Keratinocyte (primary cell): Measurements from ENCODE around the gene EIF2B1. TPM values are rescaled to one million over a fixed set of nuclear protein-coding genes. Genes with fewer than 3 reads are reported as not detected.

Experiments
- DNase-seq: peaks from one replicate; pipeline ENCODE4 v3.0.0-alpha.2; 2011; ENCODE audit warnings: low read depth, missing footprints, low spot score
- FAIRE-seq: peaks from 2 replicates; lab custom pipeline; 2011; peaks lifted over from hg19 to GRCh38; lab: Jason Lieb, UNC
- H2AFZ ChIP-seq: 2 replicates; pipeline ENCODE4 v1.6.0; 2012; ENCODE audit warnings: low read length, control low read depth, inconsistent platforms; ENCODE audit not compliant: control insufficient read depth
- H3K27ac ChIP-seq: 2 replicates; pipeline ENCODE4 v1.5.1; 2011; ENCODE audit warnings: low read length; ENCODE audit not compliant: control insufficient read depth, insufficient read depth
- H3K27me3 ChIP-seq: 3 replicates; pipeline ENCODE4 v1.6.0; 2011; ENCODE audit warnings: low read length; ENCODE audit not compliant: control insufficient read depth, insufficient read depth; ENCODE audit errors: extremely low read depth
- H3K36me3 ChIP-seq, 2 experiments: 2 replicates in 1 of 2; 3 replicates in 1 of 2; pipeline ENCODE4 v1.5.1; 2011; ENCODE audit warnings: low read length in 2 of 2, mild to moderate bottlenecking in 1 of 2; ENCODE audit not compliant: control insufficient read depth in 2 of 2, insufficient read depth in 2 of 2; ENCODE audit errors: extremely low read depth in 1 of 2
- H3K4me1 ChIP-seq: 3 replicates; pipeline ENCODE4 v1.5.1; 2011; ENCODE audit warnings: low read length; ENCODE audit not compliant: control insufficient read depth, insufficient read depth; ENCODE audit errors: extremely low read depth
- H3K4me2 ChIP-seq: 3 replicates; pipeline ENCODE4 v1.6.0; 2011; ENCODE audit warnings: low read depth, low read length; ENCODE audit not compliant: control insufficient read depth, insufficient read depth; ENCODE audit errors: extremely low read depth
- H3K4me3 ChIP-seq, 3 experiments: fragments of 200-600 bp in 1 of 3; sonication (generic) in 1 of 3; 2 replicates in 2 of 3; 3 replicates in 1 of 3; pipeline ENCODE4 v1.5.1; 2011 to 2016; ENCODE audit warnings: low read length in 3 of 3, mild to moderate bottlenecking in 3 of 3, control low read depth in 2 of 3, inconsistent platforms in 1 of 3, low read depth in 1 of 3, mixed read lengths in 1 of 3, mixed run types in 1 of 3, moderate library complexity in 1 of 3; ENCODE audit not compliant: control insufficient read depth in 2 of 3, insufficient read depth in 2 of 3; ENCODE audit errors: extremely low read depth in 1 of 3
- H3K79me2 ChIP-seq: 2 replicates; pipeline ENCODE4 v1.6.0; 2012; ENCODE audit warnings: low read length; ENCODE audit not compliant: control insufficient read depth, insufficient read depth
- H3K9ac ChIP-seq: 3 replicates; pipeline ENCODE4 v1.6.0; 2011; ENCODE audit warnings: low read length; ENCODE audit not compliant: control insufficient read depth, insufficient read depth; ENCODE audit errors: extremely low read depth
- H3K9me1 ChIP-seq: 3 replicates; pipeline ENCODE4 v1.6.0; 2011; ENCODE audit warnings: low read length; ENCODE audit not compliant: control insufficient read depth, insufficient read depth; ENCODE audit errors: extremely low read depth
- H3K9me3 ChIP-seq: 2 replicates; pipeline ENCODE4 v1.5.1; 2012; ENCODE audit warnings: low read depth, low read length; ENCODE audit not compliant: control insufficient read depth
- H4K20me1 ChIP-seq: 3 replicates; pipeline ENCODE4 v1.6.0; 2011; ENCODE audit warnings: low read length; ENCODE audit not compliant: control insufficient read depth, insufficient read depth; ENCODE audit errors: extremely low read depth
- EZH2 ChIP-seq: IDR thresholded peaks from one replicate; pipeline ENCODE4 v1.6.1; 2012; ENCODE audit warnings: inconsistent platforms, mild to moderate bottlenecking, low read length, moderate library complexity
- dilution Hi-C: fragments of 300-500 bp; cut with MboI; formaldehyde crosslinking; loops from one replicate; pipeline ENCODE4 v1.7.0; 2020; ENCODE audit warnings: low sequenced_read_pairs; ENCODE audit not compliant: extremely low pct_ligation_motif_present
- polyA plus RNA-seq, 5 experiments: library from polyadenylated mRNA; depleted of rRNA in 3 of 5; stranded (reverse) in 3 of 5; stranded (forward) in 1 of 5; unstranded in 1 of 5; fragments of >200 nt; gene quantifications; 1 replicate in 1 of 5; 2 replicates in 3 of 5; 3 replicates in 1 of 5; pipeline versions ENCODE4 v1.2.1 to v1.2.3, GENCODE V29; 2011 to 2012; ENCODE audit warnings: missing spikeins in 2 of 5, low read depth in 1 of 5, low replicate concordance in 1 of 5
- TF ChIP-seq, protein P1 (sequence below), 3 experiments: IDR thresholded peaks in 1 of 3; conservative IDR thresholded peaks in 1 of 3; optimal IDR thresholded peaks in 1 of 3; 2 replicates in 2 of 3; 3 replicates in 1 of 3; pipeline versions ENCODE3 to v1.5.1; 2011; ENCODE audit warnings: low read length in 3 of 3, mild to moderate bottlenecking in 3 of 3, moderate library complexity in 2 of 3, control low read depth in 1 of 3, inconsistent platforms in 1 of 3; ENCODE audit not compliant: insufficient read depth in 2 of 3; ENCODE audit errors: extremely low read depth in 1 of 3

The EIF2B1 gene
- polyA plus RNA-seq, 1 donor (not counting 4 experiments of a cell fraction or from before 2014, with no cell fraction given) = 39.5 TPM

DNA sequence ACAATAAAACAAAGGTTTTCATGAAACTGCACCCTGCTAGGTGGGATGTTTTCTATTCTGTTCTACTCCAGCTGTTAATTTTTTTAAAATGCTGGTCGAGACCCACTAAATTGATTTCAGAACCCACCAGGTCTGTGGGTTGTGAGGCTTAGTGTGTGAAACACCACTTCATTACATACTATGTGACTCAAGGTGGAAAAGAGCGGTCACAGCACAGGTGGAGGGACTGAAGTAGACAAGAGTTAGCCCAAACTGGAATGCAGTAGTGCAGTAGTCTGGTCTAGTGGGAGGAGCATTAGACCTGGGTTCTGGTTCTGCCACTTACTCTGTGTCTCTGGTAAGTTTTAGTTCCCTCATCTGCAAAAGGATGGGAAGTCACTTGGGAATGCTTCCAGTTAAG lies 19.4 kb downstream of the EIF2B1 start:
- H3K79me2 ChIP-seq = no peaks in the 10 kb centered on the region
- no peak for TF ChIP-seq EZH2
- TF ChIP-seq, protein P1, sequence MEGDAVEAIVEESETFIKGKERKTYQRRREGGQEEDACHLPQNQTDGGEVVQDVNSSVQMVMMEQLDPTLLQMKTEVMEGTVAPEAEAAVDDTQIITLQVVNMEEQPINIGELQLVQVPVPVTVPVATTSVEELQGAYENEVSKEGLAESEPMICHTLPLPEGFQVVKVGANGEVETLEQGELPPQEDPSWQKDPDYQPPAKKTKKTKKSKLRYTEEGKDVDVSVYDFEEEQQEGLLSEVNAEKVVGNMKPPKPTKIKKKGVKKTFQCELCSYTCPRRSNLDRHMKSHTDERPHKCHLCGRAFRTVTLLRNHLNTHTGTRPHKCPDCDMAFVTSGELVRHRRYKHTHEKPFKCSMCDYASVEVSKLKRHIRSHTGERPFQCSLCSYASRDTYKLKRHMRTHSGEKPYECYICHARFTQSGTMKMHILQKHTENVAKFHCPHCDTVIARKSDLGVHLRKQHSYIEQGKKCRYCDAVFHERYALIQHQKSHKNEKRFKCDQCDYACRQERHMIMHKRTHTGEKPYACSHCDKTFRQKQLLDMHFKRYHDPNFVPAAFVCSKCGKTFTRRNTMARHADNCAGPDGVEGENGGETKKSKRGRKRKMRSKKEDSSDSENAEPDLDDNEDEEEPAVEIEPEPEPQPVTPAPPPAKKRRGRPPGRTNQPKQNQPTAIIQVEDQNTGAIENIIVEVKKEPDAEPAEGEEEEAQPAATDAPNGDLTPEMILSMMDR (optimal IDR thresholded peaks at IDR 0.05 in 1 of 3, IDR thresholded peaks at IDR 0.05 in 1 of 3, conservative IDR thresholded peaks at IDR 0.05 in 1 of 3; ENCODE audit: extremely low read depth in 1 of 3, insufficient read depth in 2 of 3, low read length in 3 of 3) = no peak
- H3K4me2 ChIP-seq = no peak overlapping the region
- no peak overlapping the region for H3K27ac ChIP-seq
- no peaks in the 10 kb centered on the region for H3K9me1 ChIP-seq
- no peak overlapping the region for H3K4me3 ChIP-seq
- no peaks in the 10 kb centered on the region for H3K9me3 ChIP-seq
- H3K4me1 ChIP-seq = peaks cover 4% of the 10 kb centered on the region
- no peaks in the 10 kb centered on the region for H3K27me3 ChIP-seq
- no peaks in the 10 kb centered on the region for H4K20me1 ChIP-seq
- dilution Hi-C loops = no loop called here
- no peak for DNase-seq
- peaks cover 36 to 56% of the 10 kb centered on the region in 2 experiments for H3K36me3 ChIP-seq
- FAIRE-seq = no peak
- no peak overlapping the region for H3K9ac ChIP-seq
- H2AFZ ChIP-seq = no peak overlapping the region

DNA sequence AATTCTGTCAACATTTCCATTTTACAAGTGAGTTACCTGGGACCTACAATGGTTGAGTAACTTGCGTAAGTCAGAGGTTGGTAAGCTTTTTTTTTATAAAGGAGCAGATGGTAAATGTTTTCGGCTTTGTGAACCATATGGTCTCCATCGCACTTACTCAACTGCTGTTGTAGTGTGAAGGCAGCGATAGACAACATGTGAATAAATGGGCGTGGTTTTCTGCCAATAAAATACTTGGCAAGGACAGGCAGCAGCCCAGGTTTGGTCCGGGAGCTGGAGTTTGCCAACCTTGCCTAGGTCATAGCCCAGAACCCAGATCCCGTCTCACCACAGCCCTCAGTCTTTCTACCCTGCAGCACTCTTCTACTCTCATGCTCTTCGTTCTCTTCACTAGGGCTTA lies 25.3 kb downstream of the EIF2B1 start:
- Histone ChIP-seq H3K9me1 (no peaks in the 10 kb centered on the region), H2AFZ (no peak overlapping the region), H3K27me3 (no peaks in the 10 kb centered on the region), H3K9ac (no peak overlapping the region), H3K36me3 (peaks cover 30 to 40% of the 10 kb centered on the region in 2 experiments), H4K20me1 (no peaks in the 10 kb centered on the region), H3K4me1 (peaks cover under 1% of the 10 kb centered on the region), H3K9me3 (no peaks in the 10 kb centered on the region), H3K4me3 (no peak overlapping the region), H3K4me2 (no peak overlapping the region), H3K27ac (no peak overlapping the region), H3K79me2 (peaks cover 27% of the 10 kb centered on the region)
- DNase-seq = no peak
- FAIRE-seq = no peak
- no peak for TF ChIP-seq EZH2
- TF ChIP-seq, protein P1 (optimal IDR thresholded peaks at IDR 0.05 in 1 of 3, IDR thresholded peaks at IDR 0.05 in 1 of 3, conservative IDR thresholded peaks at IDR 0.05 in 1 of 3; ENCODE audit: extremely low read depth in 1 of 3, insufficient read depth in 2 of 3, low read length in 3 of 3) = no peak
- dilution Hi-C loops = no loop called here
